ENCODE data around the gene THAP4.
"Not testable (repeated sequence)": the region's sequence is repeated elsewhere in the genome, so short reads cannot be mapped to it uniquely, and the experiment has no call there.

THAP4 gene

DNA sequence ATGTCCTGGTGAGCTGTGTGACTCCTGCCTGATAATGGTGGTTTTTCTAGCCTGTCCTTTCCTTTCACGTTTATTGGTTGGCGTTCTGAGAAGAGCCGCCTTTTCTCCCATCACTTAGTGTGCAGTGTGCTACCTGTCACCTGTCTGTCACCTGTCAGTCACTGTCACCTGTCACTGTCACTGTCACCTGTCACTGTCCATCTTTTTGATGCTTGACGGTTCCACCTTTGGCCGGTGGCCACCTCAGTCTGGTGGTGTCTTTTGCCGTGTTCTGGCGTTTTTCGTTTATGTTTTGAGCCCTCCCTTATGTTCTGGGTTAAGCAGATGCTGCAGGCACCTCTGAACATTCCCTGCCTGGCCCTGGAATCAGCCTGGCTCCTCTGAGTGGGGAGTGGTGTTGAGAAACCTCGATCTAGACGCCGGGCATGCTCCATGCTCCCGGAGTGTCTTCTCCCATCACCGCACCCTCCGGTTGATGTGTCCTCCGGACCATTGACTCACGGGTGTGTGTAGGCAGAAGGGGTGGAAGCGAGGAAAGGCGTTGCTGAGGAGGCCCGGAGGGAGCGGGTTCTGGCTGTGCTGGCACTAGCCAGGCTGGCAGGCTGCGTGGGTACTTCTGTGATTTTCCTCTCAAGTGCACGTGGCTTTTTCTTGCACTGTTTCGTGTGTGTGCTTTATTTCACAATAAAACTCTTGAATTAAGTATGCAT, 28.9 kb upstream of the THAP4 start:
- peak; percentile 10 for DNase-seq (ENCODE audit: low read depth)

DNA sequence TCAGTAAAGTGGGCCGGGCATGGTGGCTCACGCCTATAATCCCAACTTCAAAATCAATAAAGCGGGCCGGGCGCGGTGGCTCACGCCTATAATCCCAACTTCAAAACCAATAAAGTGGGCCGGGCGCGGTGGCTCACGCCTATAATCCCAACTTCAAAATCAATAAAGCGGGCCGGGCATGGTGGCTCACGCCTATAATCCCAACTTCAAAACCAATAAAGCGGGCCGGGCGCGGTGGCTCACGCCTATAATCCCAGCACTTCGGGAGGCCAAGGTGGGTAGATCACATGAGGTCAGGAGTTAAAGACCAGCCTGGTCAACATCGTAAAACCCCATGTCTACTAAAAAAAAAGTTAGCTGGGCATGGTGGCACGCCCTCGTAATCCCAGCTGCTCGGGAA, 25.8 kb upstream of the THAP4 start:
- DNase-seq (ENCODE audit: low read depth) = not testable (repeated sequence)

DNA sequence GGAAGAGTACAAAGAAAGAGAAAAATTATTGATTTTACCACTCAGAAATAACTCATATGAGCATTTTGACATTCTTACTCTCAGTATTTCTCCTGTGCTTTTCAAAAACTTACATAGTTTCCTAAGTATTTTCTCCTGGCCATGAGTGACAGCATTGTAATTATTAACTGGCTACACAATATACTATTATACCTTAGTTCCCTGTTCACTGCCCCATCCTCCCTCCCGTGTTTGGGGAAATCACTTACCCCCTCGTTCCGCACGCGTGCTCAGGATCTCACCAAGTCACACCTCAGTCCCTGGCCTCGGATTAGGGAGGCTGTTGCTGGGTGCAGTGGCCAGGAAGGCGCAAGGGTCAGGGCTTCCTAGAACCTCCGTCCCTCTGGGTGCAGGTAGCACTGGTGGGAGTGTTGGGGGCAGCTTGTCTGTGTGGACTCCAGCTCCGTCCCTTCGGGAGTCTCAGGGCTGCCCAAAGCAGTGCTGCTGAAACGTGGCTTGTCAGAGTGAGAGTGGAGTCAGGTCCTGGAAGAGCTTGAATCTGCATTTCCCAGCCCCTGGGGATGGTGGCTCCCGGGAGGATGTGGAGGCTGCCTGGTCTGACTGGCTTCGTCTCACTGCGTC, 23.7 kb upstream of the THAP4 start:
- DNase-seq (ENCODE audit: low read depth) = no peak

DNA sequence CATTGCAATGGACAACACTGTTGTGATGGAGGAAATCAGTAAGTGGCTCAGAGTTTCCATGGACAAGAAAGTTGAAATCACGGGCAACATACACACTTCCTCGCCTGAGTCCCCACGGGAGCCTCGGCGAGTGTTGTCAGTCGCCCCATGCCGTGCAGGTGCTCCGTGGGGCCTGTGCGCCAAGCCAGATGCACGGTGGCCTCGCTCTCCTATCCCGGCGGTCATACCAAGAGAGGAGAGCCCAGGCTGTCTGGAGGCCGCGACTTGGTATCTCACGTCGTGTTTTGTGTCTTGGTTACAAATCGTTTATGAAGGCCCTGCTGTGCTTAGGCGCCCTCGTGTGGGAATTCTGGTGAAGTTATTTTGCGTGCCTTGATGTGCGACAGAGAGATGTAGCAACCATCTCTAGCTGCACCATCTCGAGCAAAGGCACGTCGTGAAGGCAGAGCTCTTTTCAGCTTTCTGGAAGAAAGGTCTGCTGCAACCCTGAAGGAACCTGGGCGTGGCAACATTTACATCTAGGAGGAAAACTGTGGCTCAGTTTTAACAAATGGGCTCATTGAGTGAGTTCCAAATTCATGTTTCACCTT, 22.3 kb upstream of the THAP4 start:
- DNase-seq (ENCODE audit: low read depth) = peak; percentile 75

DNA sequence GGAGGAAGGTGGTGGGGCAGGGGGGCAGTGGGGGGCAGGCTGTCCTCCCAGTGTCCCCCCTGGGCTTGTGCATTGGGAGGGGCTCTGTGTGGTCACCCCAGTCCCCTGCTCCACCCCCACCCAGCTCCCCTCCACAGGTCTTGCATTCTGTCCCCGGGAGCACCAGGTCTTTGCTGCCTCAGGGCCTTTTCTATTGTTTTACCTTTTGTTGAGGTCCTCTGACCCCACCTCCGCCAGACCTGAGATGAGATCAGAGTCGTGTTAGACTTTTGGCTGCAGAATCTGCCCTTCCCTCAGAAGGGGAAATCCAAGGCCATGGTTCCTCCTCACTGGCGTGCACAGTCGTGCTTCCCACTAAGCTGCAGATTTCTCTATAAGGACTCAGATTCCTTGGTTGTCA, 21.3 kb upstream of the THAP4 start:
- no peak for DNase-seq (ENCODE audit: low read depth)

DNA sequence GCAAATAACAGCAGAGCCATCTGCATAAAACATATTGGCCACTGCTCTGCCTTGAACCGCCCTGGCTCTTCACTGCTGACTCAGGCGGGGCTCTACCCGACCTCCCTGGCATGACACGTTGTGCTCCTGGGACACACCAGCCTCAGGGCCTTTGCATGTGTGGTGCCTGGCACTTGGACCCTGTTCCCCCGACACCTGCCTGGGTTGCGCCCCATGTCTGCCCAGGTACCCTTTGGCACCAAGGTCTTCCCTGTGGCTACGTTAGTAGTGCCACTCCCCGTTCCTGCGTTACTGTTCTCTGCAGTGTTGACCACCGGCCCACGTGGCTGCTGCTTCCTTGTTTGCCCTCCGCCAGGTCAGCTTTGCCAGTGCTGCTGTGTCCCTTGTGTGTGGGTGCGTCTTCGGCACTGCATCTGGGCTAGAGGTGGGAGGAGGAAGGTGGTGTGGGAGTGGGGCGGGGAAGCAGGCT, 20.9 kb upstream of the THAP4 start:
- no peak for DNase-seq (ENCODE audit: low read depth)

DNA sequence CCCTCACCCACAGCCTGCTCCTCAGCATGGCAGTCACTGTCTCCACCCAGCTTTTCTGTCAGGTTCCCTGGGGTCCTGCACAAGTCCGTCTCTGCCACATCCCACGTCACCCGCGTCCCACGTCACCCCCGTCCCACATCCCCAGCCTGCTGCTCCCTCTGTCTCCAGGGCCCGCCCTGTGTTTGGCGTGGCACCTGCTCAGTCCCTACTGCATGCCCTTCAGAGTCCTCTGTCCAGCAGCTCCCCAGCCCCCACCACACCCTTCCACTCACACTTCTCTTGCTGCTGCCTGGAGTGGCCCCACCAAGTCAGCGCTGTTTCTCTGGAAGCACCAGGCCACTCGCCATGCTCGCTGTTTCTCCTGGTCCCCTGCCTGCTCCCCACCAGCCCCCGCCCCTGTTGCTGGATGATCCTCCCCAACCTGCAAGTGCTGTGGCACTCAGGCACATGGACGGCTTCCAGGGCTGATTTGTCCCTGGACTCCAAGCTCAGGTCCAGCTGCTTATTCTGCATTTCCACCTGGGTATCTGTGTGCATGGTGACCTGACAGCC, 19.3 kb upstream of the THAP4 start:
- DNase-seq (ENCODE audit: low read depth) = no peak

DNA sequence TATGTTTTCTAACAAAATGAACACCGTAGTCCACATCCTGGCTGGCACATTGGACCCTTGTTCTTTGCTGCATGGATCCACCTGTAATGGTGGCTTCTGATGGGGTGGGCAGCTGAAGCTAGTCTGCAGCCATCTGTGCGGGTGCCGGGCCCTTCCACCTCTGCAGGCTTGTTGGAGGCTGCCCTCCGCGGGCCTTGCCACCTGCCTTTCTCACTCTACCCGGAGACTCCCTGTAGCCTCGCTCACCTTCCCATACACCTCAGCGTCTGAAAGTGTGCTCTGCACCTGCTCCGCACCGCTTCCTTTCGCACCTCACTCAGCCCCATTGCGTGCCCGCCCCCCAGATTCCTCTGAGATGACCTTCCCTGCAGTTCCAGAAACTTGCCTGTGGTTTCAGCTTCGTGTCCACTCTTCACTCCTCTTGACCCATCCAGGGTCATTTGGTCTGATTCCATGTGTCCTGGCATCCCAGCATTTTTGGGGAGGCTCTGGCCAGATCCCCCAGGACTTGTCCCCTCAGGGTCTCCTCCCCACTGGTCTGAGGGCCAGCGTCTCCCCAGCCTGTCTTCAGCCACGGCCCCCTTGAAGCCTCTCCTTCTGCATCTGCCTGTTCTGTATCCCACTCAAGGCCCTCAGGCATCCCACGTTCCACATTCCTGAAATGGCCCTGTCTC, 18.7 kb upstream of the THAP4 start:
- DNase-seq (ENCODE audit: low read depth) = no peak

DNA sequence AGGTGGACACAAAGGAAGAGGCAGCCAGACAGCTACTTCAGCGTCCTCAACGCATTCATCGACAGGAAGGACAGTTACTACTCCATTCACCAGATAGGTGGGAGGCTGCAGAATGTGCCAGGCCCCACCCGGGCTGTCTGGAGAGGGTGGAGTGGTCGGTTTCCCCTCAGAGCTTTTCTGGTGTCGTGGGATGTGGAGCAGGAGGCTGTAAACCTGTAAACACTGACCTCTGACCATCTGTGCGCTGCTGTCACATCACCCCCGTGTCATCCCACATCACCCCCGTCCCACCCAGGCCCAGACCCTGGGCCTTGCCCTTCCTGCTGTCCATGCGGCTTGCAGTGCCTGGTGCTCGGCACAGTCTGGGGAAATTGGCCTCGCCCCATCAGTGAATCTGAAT, 17.6 kb upstream of the THAP4 start:
- no peak for DNase-seq (ENCODE audit: low read depth)

DNA sequence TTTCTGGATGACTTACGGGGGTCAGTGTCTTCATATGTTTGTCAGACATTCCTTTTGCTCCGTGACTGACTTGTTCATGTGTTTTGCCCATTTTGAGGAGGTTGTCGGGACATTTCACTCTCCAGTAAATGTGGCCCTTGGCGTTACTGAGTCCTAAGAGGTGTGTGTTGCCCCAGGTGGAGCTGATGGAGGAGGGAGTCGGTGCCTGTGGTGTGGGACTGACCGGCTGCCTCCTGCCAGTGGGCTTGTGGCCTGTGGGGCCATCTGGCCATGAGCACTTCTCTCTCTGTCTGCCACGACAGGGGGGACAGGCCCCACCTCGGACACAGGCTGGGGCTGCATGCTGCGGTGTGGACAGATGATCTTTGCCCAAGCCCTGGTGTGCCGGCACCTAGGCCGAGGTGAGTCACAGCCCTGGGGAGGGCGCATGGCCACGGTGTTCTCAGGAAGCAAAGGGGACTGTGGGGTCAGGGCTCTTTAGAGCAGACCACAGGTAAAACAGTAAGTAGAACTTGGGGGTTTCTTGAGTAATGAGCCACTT, 16.3 kb upstream of the THAP4 start:
- DNase-seq (ENCODE audit: low read depth) = no peak

DNA sequence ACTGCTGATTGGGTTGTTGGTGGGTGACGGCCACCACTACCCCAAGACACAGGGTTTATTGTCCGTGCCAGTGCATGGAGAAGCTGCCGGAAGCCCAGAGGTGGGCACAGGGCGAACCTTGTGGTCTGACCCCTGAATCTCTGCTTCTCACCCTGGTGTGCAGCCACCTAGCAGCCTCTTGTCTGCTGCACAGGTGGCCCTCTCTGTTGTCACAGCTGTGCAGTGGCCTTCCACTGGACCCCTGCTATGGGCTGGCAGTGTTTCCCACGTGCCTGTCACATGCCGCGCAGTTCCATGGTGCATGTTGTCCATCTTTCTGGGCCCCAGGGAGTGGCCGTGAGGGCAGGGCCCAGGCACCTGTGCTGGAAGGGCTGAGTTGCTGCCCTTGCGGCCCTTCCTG, 15.8 kb upstream of the THAP4 start:
- DNase-seq (ENCODE audit: low read depth) = no peak

DNA sequence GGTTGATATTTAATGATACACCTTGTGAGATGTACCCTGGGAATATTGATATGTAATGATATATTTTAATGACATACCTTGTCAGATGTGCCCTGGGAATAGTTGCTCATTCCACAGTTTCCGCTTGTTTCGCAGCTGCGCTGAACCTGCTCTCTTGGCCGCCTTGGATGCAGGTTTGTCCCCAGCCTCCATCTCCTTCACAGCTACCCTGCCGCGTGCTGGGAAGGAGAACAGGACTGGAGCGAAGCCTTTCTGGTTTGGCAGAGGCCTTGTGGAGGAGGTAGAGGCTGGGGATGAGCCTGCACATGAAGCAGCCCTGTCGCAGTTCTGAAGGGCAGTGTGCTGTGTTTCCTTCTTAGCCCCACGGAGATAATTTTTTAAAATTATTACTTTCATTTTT, 15.2 kb upstream of the THAP4 start:
- DNase-seq (ENCODE audit: low read depth) = no peak

DNA sequence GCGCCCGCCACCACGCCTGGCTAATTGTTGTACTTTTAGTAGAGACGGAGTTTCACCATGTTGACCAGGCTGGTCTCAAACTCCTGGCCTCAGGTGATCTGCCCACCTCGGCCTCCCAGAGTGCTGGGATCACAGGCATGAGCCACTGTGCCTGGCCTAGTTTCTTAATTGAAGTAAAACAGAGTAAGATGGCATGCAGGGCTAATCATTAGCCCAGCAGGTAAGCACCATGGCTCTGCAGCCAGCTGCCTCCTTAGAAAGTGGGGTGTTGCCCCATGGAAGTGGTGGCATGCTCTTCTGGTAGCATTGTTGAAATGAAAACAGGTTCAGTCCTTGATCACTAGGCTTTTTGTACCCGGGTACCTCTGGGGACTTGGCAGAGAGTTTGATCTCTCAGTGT, 13.0 kb upstream of the THAP4 start:
- DNase-seq (ENCODE audit: low read depth) = no peak

DNA sequence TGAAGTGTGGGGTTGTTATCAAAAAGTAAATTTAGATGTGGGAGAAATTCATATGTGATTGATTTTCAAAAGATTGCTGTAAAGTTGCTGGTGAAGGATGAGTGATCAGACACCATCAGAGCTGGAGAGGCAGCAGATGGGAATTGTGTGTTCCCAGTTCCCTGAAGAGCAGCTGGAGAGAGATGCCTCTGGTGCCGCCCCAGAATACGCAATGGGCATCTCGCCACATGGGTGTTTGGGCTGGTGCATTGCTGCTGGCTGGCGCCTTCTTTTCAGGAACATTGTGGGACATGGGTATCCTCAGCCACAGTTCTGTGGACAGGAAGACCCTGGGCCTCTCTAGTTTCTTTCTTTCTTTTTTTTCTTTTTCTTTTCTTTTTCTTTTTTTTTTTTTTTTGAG, 12.4 kb upstream of the THAP4 start:
- DNase-seq (ENCODE audit: low read depth) = no peak

DNA sequence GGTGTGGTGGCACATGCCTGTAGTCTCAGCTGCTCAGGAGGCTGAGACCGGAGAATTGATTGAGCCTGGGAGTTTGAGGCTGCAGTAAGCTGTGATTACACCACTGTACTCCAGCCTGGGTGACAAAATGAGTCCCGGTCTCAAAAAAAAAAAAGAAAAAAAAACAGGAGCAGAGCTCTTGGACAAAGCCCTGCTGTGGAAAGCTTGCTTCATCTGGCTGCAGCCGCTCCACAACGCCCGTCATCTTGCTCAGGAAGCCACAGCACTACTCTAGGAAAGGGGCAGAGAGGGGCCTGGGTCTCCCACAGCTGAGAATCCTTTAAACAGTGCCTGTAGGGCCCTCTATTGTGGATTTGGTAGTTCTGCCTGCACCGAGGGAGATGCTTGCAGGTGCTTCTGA, 11.5 kb upstream of the THAP4 start:
- DNase-seq (ENCODE audit: low read depth) = no peak

DNA sequence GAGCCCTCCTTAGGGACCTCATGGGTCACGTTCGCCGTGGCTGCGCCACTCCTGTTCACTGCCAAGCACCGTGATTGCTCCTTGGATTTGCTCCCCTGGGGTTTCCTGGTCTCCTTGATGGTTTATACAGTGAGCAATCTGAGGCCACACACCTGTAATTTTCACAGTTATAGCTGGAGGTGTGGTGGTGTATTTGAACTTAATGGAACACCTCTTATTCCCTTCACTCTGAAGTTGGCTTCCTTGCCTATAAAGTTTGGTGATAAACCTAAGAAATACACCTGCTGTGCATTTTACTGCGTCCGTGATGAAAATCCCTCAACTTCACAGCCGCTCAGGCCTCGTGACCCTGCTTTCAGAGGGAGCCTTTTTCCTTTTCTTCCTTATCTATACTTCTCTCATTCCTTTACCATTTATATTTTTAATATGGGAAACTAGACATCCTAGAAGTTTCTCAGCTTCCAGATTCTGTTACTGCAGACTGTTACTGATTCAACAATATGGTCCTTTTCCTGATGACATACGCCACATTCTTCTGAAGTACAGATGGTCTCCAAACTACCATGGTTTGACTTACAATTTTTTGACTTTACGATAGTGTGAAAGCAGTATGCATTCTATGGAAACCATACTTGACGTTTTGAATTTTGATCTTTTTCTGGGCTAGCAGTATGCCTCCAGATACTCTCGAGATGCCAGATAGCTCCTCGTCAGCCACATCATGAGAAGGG, 9.1 kb upstream of the THAP4 start:
- DNase-seq (ENCODE audit: low read depth) = no peak

DNA sequence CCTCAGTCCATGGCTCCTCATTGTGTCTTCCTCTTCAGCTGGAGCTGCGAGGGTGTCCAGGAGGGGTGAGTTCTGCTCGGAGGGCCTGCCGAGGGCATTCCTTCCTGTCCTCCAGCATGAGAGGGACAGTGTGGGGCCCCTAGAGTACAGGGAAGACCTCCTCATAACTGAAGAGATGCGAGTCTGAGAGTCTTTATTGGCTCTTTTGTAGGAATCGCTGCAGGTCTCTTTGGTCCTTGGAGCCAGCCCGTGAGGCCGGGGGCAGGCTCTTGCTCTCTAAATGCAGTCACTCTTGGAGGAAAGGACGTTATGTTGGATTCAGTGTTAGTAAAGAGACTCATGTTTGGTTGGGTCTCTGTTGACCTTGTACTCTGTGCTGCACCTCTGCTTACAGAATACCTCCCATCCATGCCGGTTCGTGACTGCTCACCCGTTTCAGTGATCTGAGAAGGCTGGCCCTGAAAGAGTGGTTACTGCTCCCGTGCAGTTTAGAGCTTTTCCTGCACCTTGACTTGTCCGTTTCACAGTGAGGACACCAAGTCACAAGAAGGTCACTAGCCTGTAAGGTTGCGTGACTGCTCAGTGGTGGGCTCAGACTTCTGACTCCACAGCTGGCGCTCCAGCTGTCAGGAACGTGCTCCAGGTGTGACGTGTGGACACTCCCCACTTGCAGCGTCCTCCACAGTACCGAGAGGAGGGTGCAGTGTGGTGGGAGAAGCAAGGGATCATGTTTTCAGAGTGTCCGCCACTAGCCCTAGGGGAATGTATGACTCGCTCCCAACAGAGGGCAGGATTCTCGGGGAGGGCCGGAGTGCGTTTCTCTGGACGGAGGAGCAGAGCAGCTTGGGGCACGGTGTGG, 8.3 kb upstream of the THAP4 start:
- DNase-seq (ENCODE audit: low read depth) = no peak

DNA sequence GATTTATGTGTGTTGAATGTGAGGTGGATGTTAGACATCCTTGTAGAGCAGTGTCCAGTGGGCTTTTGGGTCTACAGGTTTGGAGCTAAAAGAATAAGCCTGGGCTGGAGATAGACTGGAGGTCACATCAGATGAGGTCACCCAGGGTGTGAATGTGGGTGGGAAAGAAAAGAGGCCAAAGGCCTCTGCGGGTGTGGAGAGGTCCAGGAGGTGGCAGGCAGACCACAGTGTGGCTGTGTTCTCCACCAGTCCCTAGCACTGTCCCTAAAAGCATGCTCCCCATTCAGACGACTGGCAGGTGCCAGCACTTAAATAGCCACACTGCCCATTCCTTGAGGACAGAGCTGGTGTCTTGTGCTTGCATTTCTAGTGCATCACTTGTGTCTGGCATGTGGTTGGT, 4.7 kb upstream of the THAP4 start:
- no peak for DNase-seq (ENCODE audit: low read depth)

DNA sequence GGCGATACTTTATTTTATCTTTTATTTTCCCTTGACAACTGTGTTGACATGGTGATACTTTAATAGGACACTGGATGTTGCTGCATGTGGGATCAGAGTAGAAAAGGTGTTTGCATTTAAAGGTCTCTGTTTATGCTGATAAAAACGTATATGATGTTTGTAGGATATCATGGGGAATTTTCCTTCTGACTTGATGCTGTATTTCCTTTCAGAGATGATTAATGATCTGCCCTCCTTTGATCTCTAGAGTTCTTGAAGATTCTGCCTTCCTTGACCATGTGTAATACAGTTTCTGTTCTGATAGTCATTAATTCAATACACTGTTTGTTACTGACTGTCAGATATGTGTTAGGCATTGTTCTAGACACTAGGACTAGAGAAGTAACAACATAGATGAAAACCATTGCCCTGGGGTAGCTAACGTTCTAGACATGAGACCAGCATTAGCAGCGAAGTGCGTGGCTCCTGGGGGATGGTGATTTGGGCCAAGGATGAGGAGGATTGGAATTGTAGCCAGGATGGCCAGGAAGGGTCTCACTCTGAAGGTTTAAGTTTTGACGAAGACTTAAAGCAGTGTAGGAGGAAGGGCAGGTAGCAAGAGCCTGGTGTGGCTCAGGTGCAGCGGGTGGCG, 3.3 kb upstream of the THAP4 start:
- DNase-seq (ENCODE audit: low read depth) = no peak

DNA sequence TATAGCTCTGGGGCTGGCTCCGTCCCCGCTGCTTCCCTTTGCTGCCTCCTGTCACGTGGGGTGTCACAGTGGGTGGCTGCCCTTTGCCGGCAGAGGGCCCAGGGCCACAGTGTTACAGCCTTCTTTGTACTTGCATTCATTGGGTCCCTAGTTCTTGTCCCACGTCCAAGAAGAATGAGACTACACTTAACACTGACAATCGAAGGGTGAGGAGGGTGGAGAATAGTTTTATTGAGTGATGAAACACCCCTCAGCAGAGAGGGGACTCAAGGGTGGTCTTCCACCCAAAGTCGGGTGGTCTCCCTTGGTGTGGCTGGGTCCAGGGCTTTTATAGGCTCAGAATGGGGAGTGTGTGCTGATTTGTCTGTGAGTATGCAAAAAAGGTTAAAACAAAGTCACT, 2.4 kb upstream of the THAP4 start:
- no peak for DNase-seq (ENCODE audit: low read depth)

Measured in fibroblast of gingiva (primary cell).